Measurements from ENCODE around the gene PTGDR2. TPM values are rescaled to one million over a fixed set of nuclear protein-coding genes. Genes with fewer than 3 reads are reported as not detected.

Gene PTGDR2
- total RNA-seq, 1 donor from 2014 or later, result 0.59 TPM

DNA sequence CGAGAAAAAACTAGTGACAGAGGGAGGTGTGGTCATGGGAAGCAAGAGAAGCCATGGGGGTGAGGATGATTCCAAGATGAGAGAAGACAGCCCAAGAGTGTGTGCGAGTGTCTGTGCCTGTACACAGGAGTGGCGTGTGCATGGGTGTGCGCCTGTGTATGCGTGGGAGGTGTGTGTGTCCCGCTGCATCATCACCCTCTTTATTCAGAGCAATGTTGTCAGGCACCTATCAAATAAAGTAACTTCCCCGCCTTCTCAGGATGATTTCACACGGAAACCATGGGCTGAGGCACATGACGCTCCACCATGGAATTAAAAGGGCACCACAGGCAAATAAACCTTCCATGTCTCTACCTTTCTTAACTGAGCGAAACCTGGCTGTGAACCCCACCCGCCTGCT lies 46.1 kb downstream of the PTGDR2 start:
- DNase-seq, result no peak

DNA sequence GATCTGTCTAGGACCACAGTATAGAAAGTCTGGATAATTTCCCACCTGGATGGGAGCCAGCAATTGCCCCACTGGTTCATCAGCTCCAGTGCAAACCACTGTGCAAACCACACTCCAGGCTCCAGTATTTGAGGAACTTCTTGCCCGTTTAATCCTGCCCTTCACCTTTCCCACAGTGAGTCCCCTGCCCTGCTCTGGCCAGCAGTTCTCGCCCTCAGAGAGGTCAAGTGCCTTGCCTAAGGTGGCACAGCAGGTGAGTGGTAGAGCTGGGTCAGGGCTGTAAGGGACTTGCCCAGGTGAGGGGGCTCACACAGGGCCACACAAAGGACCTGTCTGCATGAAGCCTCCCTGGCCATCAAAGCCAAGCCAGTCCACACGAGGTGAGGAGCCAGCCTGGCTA lies 46.5 kb downstream of the PTGDR2 start:
- DNase-seq, result no peak

DNA sequence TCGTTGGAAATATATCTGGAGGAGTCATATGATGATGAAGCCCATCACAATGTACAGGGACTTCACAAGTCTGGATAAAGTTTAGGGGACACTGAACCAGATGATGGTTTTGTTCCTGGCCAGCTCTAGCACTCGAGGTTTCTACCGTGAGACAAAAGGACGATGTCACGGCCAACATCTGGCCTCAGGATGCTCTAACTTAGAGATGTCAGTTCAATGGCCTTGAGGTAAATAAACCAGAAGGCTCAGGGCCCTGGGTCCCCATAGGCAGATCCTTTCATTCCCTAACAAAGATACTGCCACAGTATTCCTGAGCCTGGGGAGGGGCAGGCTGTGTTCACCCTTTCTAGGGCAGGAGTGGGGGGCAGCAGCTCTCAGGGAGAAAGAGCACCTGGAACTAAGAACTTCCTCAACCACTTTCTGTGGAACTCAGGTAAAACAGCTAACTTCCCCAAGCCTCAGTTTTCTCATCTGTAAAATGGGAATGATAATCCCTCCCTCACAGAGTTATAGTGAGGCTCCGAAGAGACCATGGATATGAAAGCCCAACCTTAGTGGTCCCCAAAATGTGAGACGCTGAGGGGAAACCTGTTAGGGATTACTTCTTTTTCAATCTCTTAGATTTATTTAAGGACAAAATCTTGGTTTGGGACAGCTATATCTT lies 52.3 kb downstream of the PTGDR2 start:
- DNase-seq, result no peak

DNA sequence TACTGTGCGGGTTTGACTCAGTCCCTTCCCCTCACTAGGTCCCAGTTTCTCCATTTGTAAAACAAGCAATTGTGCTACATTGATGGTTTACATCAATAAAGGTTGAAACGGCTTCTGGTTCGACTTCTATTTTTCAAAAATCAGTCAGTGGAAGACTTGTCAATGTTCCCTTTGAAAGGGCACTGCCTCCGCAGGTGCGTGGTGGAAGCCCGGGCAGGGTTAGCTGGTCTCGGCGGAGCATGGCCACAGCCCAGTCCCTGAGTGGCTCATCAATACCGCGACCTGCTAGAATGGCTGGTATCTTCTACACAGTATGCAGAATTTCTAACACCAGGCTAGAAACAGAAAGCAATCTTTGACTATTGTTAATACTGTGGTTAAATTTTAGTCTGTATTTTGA lies 54.6 kb downstream of the PTGDR2 start:
- DNase-seq, result no peak

Other genes starting within 250 kb of the PTGDR2 start
- not detected for gene MS4A8, start 156.3 kb downstream of the PTGDR2 start, total RNA-seq
- gene MS4A18, start 131.2 kb downstream of the PTGDR2 start, total RNA-seq, result not detected
- gene MS4A15, start 99.1 kb downstream of the PTGDR2 start, total RNA-seq, result not detected
- not detected for gene MS4A10, start 70.6 kb downstream of the PTGDR2 start, total RNA-seq
- gene CCDC86, start 13.8 kb downstream of the PTGDR2 start, total RNA-seq, result 9.8 TPM
- gene ZP1, start 11.6 kb upstream of the PTGDR2 start, total RNA-seq, result 0.49 TPM
- gene PRPF19, start 50.6 kb upstream of the PTGDR2 start, total RNA-seq, result 31.7 TPM
- gene TMEM109, start 58.2 kb upstream of the PTGDR2 start, total RNA-seq, result 46.7 TPM
- gene TMEM132A, start 68.5 kb upstream of the PTGDR2 start, total RNA-seq, result 12.4 TPM
- 8.8 TPM for gene SLC15A3, start 96.2 kb upstream of the PTGDR2 start, total RNA-seq
- gene CD6, start 115.7 kb upstream of the PTGDR2 start, total RNA-seq, result 0.39 TPM
- 0.20 TPM for gene CD5, start 246.5 kb upstream of the PTGDR2 start, total RNA-seq

Data from skin of body (tissue), 2 donors.